Neural cell (in vitro differentiated cells): ENCODE measurements around the gene EFCAB8. TPM values are rescaled to one million over a fixed set of nuclear protein-coding genes. Genes with fewer than 3 reads are reported as not detected.

Experiments
- H2AFZ ChIP-seq: fragments of 200-600, 300-800 bp; sonication (generic), shearing (Covaris generic); 2 replicates; pipeline ENCODE4 v1.6.0; 2014; ENCODE audit warnings: low read depth, mild to moderate bottlenecking, antibody characterized with exemption, low read length, moderate library complexity
- H3F3A ChIP-seq: fragments of 200-600 bp; shearing (Covaris generic); 2 replicates; pipeline ENCODE4 v1.6.1; 2016; ENCODE audit warnings: mild to moderate bottlenecking, moderate library complexity, mixed read lengths, antibody characterized with exemption, low read length; ENCODE audit not compliant: insufficient read depth, poor library complexity, severe bottlenecking
- H3K27ac ChIP-seq: fragments of 200-600, 300-800 bp; sonication (generic), shearing (Covaris generic); 2 replicates; pipeline ENCODE4 v1.5.1; 2014; ENCODE audit warnings: mild to moderate bottlenecking, low read length, moderate library complexity
- H3K27me3 ChIP-seq: fragments of 300-800, 200-600 bp; sonication (generic), shearing (Covaris generic); 2 replicates; pipeline ENCODE4 v1.6.0; 2014; ENCODE audit warnings: mild to moderate bottlenecking, low read depth, low read length, moderate library complexity; ENCODE audit not compliant: insufficient read depth
- H3K36me3 ChIP-seq: fragments of 300-800, 200-600 bp; sonication (generic), shearing (Covaris generic); 2 replicates; pipeline ENCODE4 v1.5.1; 2014; ENCODE audit warnings: mild to moderate bottlenecking, antibody characterized with exemption, low read length, moderate library complexity; ENCODE audit not compliant: insufficient read depth
- H3K4me2 ChIP-seq: fragments of 300-800, 200-600 bp; sonication (generic), shearing (Covaris generic); 2 replicates; pipeline ENCODE4 v1.6.0; 2014; ENCODE audit warnings: mild to moderate bottlenecking, low read length
- H3K4me3 ChIP-seq: fragments of 300-800, 200-600 bp; sonication (generic), shearing (Covaris generic); 2 replicates; pipeline ENCODE4 v1.5.1; 2014; ENCODE audit warnings: mild to moderate bottlenecking, low read length, moderate library complexity
- H3K79me2 ChIP-seq: fragments of 200-600 bp; shearing (Covaris generic); replicated peaks from 2 replicates; pipeline ENCODE4 v1.6.0; 2014; ENCODE audit warnings: mild to moderate bottlenecking, low read length, moderate library complexity; ENCODE audit not compliant: insufficient read depth
- H3K9ac ChIP-seq: fragments of 300-800, 200-600 bp; sonication (generic), shearing (Covaris generic); 2 replicates; pipeline ENCODE4 v1.6.1; 2016; ENCODE audit warnings: mild to moderate bottlenecking, low read length, mixed read lengths
- H3K9me2 ChIP-seq: fragments of 200-600 bp; shearing (Covaris generic); 2 replicates; pipeline ENCODE4 v1.6.1; 2016; ENCODE audit warnings: mild to moderate bottlenecking, low read length, mixed read lengths; ENCODE audit not compliant: insufficient read depth
- H3K9me3 ChIP-seq: fragments of 200-600, 300-800 bp; sonication (generic), shearing (Covaris generic); 2 replicates; pipeline ENCODE4 v1.6.1; 2016; ENCODE audit warnings: mild to moderate bottlenecking, mixed run types, low read length, moderate library complexity, mixed read lengths
- H4K20me1 ChIP-seq: fragments of 200-600 bp; shearing (Covaris generic); 2 replicates; pipeline ENCODE4 v1.6.1; 2016; ENCODE audit warnings: mild to moderate bottlenecking, mixed run types; ENCODE audit not compliant: insufficient read depth
- CTCF ChIP-seq: fragments of 450-650 bp; IDR thresholded peaks from 2 replicates; pipeline ENCODE4 v1.5.1; 2014; ENCODE audit warnings: antibody characterized with exemption, mild to moderate bottlenecking, moderate library complexity; ENCODE audit not compliant: poor library complexity, severe bottlenecking
- EP300 ChIP-seq: fragments of 450-650 bp; conservative IDR thresholded peaks from 2 replicates; pipeline ENCODE4 v1.6.1; 2014; ENCODE audit warnings: antibody characterized with exemption, mild to moderate bottlenecking, moderate library complexity; ENCODE audit not compliant: poor library complexity, severe bottlenecking
- EZH2 ChIP-seq: fragments of 200-600, 300-800 bp; shearing (Covaris generic), sonication (generic); IDR thresholded peaks from 2 replicates; pipeline ENCODE4 v1.6.1; 2014; ENCODE audit warnings: antibody characterized with exemption, low read length, borderline replicate concordance, mild to moderate bottlenecking; ENCODE audit not compliant: insufficient read depth, poor library complexity, severe bottlenecking
- MXI1 ChIP-seq: fragments of 450-650 bp; conservative IDR thresholded peaks from 2 replicates; pipeline ENCODE4 v1.6.1; 2014; ENCODE audit warnings: antibody characterized with exemption, mild to moderate bottlenecking; ENCODE audit not compliant: poor library complexity, severe bottlenecking
- POLR2AphosphoS5 ChIP-seq: IDR thresholded peaks from 2 replicates; pipeline ENCODE4 v1.6.1; 2012
- RAD21 ChIP-seq: fragments of 450-650 bp; conservative IDR thresholded peaks from 2 replicates; pipeline ENCODE4 v1.6.1; 2014; ENCODE audit warnings: antibody characterized with exemption, mild to moderate bottlenecking, moderate library complexity
- REST ChIP-seq: IDR thresholded peaks from 2 replicates; pipeline ENCODE4 v1.6.1; 2012; ENCODE audit warnings: borderline replicate concordance
- SMC3 ChIP-seq: fragments of 450-650 bp; conservative IDR thresholded peaks from 2 replicates; pipeline ENCODE4 v1.6.1; 2014; ENCODE audit warnings: antibody characterized with exemption, mild to moderate bottlenecking, moderate library complexity; ENCODE audit not compliant: poor library complexity
- TAF1 ChIP-seq: IDR thresholded peaks from 2 replicates; pipeline ENCODE4 v1.6.1; 2012; ENCODE audit warnings: low read depth
- polyA plus RNA-seq: library from polyadenylated mRNA; depleted of rRNA; stranded (reverse); fragments of >200 nt; gene quantifications from 2 replicates; pipeline ENCODE4 v1.2.3, GENCODE V29; 2014

The EFCAB8 gene
- polyA plus RNA-seq, 1 donor from 2014 or later: not detected

- TF ChIP-seq EP300 (no peak), CTCF (no peak), RAD21 (no peak), REST (no peak), TAF1 (no peak), EZH2 (no peak), SMC3 (no peak), MXI1 (no peak), POLR2AphosphoS5 (no peak)
Measured at GRCh38 chr20:33006776-33007375, 148.2 kb downstream of the EFCAB8 start.

GRCh38 chr20:33007376-33008335 is 148.9 kb downstream of the EFCAB8 start, which contains the start of gene BPIFB2:
Gene BPIFB2 (plus strand): TSS chr20:33007704. CDS start chr20:33008575, 871 bp downstream.
- Histone ChIP-seq H3K9me2 (no peaks in the 10 kb centered on the region), H3K27ac (no peak within 1 kb of the TSS), H3K27me3 (no peaks in the 10 kb centered on the region), H2AFZ (no peak within 1 kb of the TSS), H4K20me1 (no peaks in the 10 kb centered on the region), H3K4me3 (no peak within 1 kb of the TSS), H3K9me3 (peaks cover 3% of the 10 kb centered on the region), H3K9ac (no peak within 1 kb of the TSS), H3K79me2 (no peaks in the 10 kb centered on the region), H3K4me2 (no peak within 1 kb of the TSS), H3F3A (no peaks in the 10 kb centered on the region), H3K36me3 (no peaks in the 10 kb centered on the region)
- TF ChIP-seq POLR2AphosphoS5 (no peak), MXI1 (no peak), TAF1 (no peak), RAD21 (no peak), CTCF (no peak), REST (no peak), EZH2 (no peak), EP300 (no peak), SMC3 (no peak)

More at GRCh38 chr20:33006776-33007375, 148.2 kb downstream of the EFCAB8 start:
- H3K9me2 ChIP-seq: no peaks in the 10 kb centered on the region
- peaks cover 3% of the 10 kb centered on the region for H3K9me3 ChIP-seq
- no peaks in the 10 kb centered on the region for H3F3A ChIP-seq
- no peak overlapping the region for H3K4me3 ChIP-seq
- H3K27ac ChIP-seq: no peak overlapping the region
- H3K4me2 ChIP-seq: no peak overlapping the region
- no peaks in the 10 kb centered on the region for H4K20me1 ChIP-seq
- H3K9ac ChIP-seq: no peak overlapping the region
- no peak overlapping the region for H2AFZ ChIP-seq
- no peaks in the 10 kb centered on the region for H3K36me3 ChIP-seq
- no peaks in the 10 kb centered on the region for H3K27me3 ChIP-seq
- H3K79me2 ChIP-seq: no peaks in the 10 kb centered on the region
